Measurements from ENCODE around the gene S1PR5.

DNA sequence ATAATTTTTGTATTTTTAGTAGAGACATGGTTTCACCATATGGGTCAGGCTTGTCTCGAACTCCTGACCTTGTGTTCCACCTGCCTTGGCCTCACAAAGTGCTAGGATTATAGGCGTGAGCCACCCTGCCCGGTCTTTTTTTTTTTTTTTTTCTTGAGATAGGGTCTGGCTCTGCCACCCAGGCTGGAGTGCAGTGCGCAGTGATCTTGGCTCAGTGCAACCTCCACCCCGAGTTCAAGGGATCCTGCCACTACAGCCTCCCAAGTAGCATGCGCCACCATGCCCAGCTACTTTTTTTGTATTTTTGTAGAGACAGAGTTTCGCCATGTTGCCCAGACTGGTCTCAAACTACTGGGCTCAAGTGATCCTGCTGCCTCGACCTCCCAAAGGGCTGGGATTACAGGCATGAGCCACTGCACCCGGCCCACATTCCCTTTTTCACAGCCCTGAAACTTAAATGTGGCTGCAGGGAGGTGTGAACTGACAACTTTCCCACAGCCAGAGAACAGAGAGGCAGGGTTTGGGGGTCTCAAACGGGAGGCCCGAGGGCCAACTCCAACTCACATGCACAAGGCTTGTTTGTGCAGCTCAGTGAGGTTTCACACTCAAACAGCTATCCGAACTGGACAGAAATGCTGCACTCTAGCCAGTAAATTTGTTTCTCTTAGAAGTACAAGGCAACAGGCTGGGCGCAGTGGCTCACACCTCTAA lies 4.4 kb upstream of the S1PR5 start:
- TF ChIP-seq CTCF (IDR thresholded peaks at IDR 0.05): no peak
- TF ChIP-seq POLR2A (IDR thresholded peaks at IDR 0.05): no peak

Measured in esophagus squamous epithelium (tissue), 4 donors.